ENCODE results near the gene HPCAL1. TPM values are rescaled to one million over a fixed set of nuclear protein-coding genes. Genes with fewer than 3 reads are reported as not detected.

The HPCAL1 gene
- total and polyA plus RNA-seq, 12 donors = 17.4 to 118 (median 61.3) TPM

DNA sequence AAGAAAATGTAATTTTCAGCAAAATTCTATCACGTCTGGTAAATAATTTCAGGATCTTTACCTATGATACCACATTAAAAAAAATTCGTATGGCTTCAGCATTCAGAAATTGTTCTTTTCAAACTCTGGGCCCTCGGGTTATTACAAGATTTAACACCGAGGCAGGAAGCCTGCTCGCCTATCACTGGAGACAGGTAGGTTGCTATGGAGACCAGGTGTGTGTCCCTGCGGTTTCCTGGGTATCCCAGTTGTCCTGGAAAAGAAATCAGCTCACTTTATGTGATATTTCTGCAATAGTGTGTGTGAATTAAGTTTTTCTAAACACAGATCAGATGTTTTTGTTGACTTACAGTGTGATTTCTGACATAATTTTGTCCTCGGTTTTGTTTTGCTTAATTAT is 14.2 kb downstream of the HPCAL1 start:
- no peak for DNase-seq
- TF ChIP-seq, protein P1, sequence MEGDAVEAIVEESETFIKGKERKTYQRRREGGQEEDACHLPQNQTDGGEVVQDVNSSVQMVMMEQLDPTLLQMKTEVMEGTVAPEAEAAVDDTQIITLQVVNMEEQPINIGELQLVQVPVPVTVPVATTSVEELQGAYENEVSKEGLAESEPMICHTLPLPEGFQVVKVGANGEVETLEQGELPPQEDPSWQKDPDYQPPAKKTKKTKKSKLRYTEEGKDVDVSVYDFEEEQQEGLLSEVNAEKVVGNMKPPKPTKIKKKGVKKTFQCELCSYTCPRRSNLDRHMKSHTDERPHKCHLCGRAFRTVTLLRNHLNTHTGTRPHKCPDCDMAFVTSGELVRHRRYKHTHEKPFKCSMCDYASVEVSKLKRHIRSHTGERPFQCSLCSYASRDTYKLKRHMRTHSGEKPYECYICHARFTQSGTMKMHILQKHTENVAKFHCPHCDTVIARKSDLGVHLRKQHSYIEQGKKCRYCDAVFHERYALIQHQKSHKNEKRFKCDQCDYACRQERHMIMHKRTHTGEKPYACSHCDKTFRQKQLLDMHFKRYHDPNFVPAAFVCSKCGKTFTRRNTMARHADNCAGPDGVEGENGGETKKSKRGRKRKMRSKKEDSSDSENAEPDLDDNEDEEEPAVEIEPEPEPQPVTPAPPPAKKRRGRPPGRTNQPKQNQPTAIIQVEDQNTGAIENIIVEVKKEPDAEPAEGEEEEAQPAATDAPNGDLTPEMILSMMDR (IDR thresholded peaks at IDR 0.05) = no peak
- TF ChIP-seq POLR2A (IDR thresholded peaks at IDR 0.05) = no peak
- Histone ChIP-seq H3K9me3 (replicated peaks in 1 of 3) (no peaks in the 10 kb centered on the region), H3K36me3 (replicated peaks in 1 of 2) (no peaks in the 10 kb centered on the region), H3K4me3 (no peak overlapping the region), H3K4me1 (replicated peaks in 1 of 2) (peaks cover 5 to 9% of the 10 kb centered on the region in 2 donors), H3K27ac (peak overlapping the region; percentile 48 to 72 (median 64)), H3K27me3 (no peaks in the 10 kb centered on the region)
- intact Hi-C loops (cut with DNase I) = no loop called here
- 83 to 90% (median 87%) methylated on average over 7 of the region's 7 CpGs for WGBS, 4 donors

DNA sequence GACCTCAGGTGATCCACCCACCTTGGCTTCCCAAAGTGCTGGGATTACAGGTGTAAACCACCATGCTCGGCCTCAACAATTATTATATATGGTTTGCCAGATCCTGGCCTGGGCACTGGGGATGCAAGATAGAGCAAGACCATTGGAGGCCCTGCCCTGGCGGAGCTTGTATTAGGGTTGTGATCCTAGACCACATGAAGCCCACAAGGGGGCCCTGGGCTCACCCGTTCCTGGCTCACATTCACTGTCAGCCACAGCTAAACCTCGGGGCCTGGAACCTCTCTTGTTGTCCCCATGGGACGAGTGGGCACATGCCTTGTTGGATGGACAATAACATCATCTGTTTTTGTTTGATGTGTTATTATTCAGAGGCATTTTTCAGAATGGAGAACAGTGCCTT is 14.9 kb downstream of the HPCAL1 start:
- no peaks in the 10 kb centered on the region for H3K9me3 ChIP-seq (replicated peaks in 1 of 3)
- H3K4me3 ChIP-seq = no peak overlapping the region
- H3K27ac ChIP-seq = no peak overlapping the region
- 77 to 86% (median 83%) methylated on average over 5 of the region's 5 CpGs for WGBS, 4 donors
- H3K4me1 ChIP-seq (replicated peaks in 1 of 2) = peaks cover 5 to 9% of the 10 kb centered on the region in 2 donors
- H3K36me3 ChIP-seq (replicated peaks in 1 of 2) = no peaks in the 10 kb centered on the region
- no peaks in the 10 kb centered on the region for H3K27me3 ChIP-seq
- TF ChIP-seq POLR2A (IDR thresholded peaks at IDR 0.05) = no peak
- TF ChIP-seq, protein P1 (IDR thresholded peaks at IDR 0.05) = no peak
- intact Hi-C loops (cut with DNase I) = no loop called here
- no peak for DNase-seq

DNA sequence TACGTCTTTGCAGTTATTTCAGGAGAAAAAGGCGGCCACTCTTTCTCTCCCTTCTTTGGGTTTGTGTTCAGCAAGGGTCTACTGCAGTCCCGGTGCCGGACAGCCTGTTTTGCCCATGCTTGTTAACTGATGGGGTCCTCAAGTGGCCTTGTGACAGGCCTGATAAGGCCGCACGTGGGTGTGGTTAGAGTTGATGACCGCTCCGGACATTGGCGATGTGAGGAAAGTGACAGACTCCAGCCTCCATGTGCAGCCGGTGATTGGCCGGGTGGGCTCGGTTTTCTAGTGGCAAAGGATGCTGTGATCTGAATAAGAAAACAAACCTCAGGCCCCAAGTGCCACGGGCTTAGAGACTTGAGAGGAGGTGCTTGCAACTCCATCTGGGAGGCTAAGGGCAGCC is 15.6 kb downstream of the HPCAL1 start:
- Histone ChIP-seq H3K27me3 (no peaks in the 10 kb centered on the region), H3K36me3 (replicated peaks in 1 of 2) (no peaks in the 10 kb centered on the region)
- 91 to 96% (median 93%) methylated on average over 12 to 13 of the region's 13 CpGs for WGBS, 4 donors

DNA sequence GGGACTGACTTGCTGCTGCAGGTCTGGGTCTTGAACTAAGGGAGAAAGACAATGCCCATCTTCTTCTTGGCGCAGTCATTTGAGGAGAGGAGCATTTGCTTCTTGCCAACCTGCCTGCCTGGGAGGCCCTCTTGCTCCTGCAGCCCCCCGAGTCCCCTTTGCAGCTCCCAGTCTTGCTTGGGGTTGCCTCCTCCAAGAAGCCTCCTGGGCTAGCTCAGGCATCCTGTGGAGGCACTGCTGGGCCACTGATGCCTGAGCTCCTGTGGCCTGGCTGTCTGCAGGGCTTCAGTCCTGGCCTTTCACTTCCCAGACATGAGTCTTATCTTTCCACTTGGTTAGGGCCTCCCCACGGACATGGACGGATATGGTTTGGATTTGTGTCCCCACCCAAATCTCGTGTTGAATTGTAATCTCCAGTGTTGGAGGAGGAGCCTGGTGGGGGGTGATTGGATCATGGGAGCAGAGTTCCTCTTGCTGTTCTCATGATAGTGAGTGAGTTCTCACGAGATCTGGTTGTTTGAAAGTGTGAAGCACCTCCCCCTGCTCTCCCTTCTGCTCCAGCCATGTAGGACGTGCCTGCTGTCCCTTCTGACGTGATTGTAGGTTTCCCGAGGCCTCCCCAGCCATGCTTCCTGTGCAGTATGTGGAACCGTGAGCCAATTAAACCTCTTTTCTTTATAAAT is 17.3 kb downstream of the HPCAL1 start:
- Histone ChIP-seq H3K4me1 (replicated peaks in 1 of 2) (peaks cover 5 to 9% of the 10 kb centered on the region in 2 donors), H3K36me3 (replicated peaks in 1 of 2) (no peaks in the 10 kb centered on the region), H3K27me3 (no peaks in the 10 kb centered on the region), H3K27ac (no peak overlapping the region), H3K4me3 (no peak overlapping the region), H3K9me3 (replicated peaks in 1 of 3) (no peaks in the 10 kb centered on the region)
- no peak for DNase-seq
- intact Hi-C loops (cut with DNase I) = no loop called here
- no peak for TF ChIP-seq POLR2A (IDR thresholded peaks at IDR 0.05)
- TF ChIP-seq, protein P1 (IDR thresholded peaks at IDR 0.05) = no peak
- 83 to 89% (median 88%) methylated on average over 9 to 10 of the region's 10 CpGs for whole genome bisulfite sequencing, 4 donors

More for the DNA sequence above, 15.6 kb downstream of the HPCAL1 start:
- intact Hi-C loops (cut with DNase I) = no loop called here
- Histone ChIP-seq H3K27ac (no peak overlapping the region), H3K9me3 (replicated peaks in 1 of 3) (no peaks in the 10 kb centered on the region), H3K4me3 (no peak overlapping the region), H3K4me1 (replicated peaks in 1 of 2) (peaks cover 5 to 9% of the 10 kb centered on the region in 2 donors)
- DNase-seq = no peak
- TF ChIP-seq, protein P1 (IDR thresholded peaks at IDR 0.05) = no peak
- TF ChIP-seq POLR2A (IDR thresholded peaks at IDR 0.05) = no peak

Measured in adrenal gland (tissue), 12 donors.